ENCODE measurements around the gene MEGF6. TPM values are rescaled to one million over a fixed set of nuclear protein-coding genes. Genes with fewer than 3 reads are reported as not detected.

Gene MEGF6
- total RNA-seq, 2 donors from 2014 or later = 12.4 to 15.8 TPM

DNA sequence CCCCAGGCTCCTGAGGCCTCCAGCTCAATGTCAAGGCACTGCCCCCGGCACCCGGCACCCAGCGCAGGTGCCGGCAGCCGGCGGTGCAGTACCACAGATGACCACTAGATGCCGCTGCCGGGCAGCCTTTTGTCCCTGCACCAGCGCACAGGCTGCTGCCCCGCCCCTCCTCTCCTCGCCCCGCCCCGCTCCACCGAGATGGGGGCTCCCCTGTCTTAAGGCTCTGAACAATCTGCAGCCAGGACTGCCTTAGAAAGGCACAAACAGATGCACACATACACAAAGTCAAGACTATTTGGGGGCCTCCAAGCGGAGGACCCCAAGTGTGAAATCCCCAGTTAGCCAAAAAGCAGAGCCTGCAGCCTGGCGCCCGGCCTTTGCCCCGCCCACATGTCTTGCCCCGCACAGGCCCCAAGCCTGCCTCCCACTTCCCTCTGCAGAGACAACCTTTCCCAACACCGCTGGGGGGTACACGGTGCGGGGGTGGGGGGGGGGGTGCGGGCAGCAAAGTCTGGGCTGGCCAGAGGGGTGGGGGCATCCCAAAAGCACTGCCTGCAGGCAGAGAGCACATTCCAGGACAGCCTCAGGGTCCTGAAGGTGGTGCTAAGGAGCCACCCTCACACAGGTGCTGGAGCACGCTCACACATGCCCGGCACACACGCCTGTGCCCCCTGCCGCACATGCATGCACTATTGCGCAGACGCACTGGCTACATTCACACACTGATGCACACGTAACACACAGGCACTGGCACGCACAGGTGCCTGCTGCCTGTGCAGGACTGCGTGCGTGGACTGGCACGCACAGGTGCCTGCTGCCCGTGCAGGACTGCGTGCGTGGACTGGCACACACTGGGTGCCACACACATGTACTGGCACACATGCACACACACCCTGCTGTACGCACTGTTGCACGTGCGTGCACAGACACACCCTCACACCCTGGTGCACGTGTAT is 119.7 kb downstream of the MEGF6 start:
- DNase-seq (peak; percentile 82), ATAC-seq (peak; percentile 85 to 86)
- intact Hi-C loops (cut with DNase I) = loop anchor here (1.0 to 10.0 kb wide), 3 partner anchors 127 to 233 kb away; no protein-coding TSS in a partner anchor

- DNase-seq (no peak), ATAC-seq (no peak)
- intact Hi-C loops (cut with DNase I) = loop anchor here in 1 of 2 donors (2.0 to 10.0 kb wide), 2 partner anchors 129 to 235 kb away; no protein-coding TSS in a partner anchor
Observed at GRCh38 chr1:3490046-3490745, 121.1 kb downstream of the MEGF6 start.

GRCh38 chr1:3488432-3488831 is 122.9 kb downstream of the MEGF6 start:
- intact Hi-C loops (cut with DNase I) = no loop called here
- no peak for DNase-seq
- no peak for ATAC-seq

GRCh38 chr1:3485016-3485415 is 126.3 kb downstream of the MEGF6 start:
- DNase-seq (no peak), ATAC-seq (no peak)
- intact Hi-C loops (cut with DNase I) = no loop called here

DNA sequence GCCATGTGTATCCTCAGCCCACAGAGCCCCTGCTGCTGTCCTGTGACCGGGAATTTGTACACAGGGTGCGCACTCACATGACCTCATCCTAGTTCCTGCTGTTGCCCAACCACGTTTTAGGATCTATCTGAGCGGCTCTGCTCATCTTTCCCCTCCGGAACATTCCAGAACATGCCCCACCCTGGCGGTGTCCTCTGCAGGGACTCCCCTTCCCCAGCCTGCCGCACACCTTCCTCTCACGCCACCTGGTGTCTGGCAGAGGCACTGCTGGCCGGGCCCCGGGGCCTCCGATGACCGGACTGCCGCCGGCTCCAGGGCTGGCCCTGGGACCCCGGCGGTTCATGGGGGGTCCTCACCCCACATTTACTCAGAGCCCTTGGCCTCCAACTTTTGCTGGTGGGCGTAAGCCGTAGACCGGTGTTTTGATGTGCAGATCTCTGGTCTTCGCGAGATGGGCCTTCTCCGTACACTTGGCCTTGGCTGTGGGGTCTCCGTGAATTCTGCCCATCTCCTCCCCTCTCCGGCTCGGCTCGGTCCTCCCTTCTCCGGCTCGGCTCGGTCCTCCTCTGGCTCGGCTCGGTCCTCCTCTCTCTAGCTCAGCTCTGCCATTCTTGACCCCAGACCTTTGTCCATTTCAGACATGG is 127.4 kb downstream of the MEGF6 start:
- peak; percentile 53 for DNase-seq
- ATAC-seq = peak in 1 of 2 donors; percentile 35
- intact Hi-C loops (cut with DNase I) = loop anchor here in 1 of 2 donors (1.0 kb wide), 1 partner anchor 31 kb away; no protein-coding TSS in a partner anchor

- intact Hi-C loops (cut with DNase I) = no loop called here
- ATAC-seq = no peak
- no peak for DNase-seq
Observed at GRCh38 chr1:3483380-3483779, 127.9 kb downstream of the MEGF6 start.

GRCh38 chr1:3482378-3482849 is 128.9 kb downstream of the MEGF6 start:
- DNase-seq (no peak), ATAC-seq (no peak)
- intact Hi-C loops (cut with DNase I) = no loop called here

GRCh38 chr1:3481836-3482375 is 129.4 kb downstream of the MEGF6 start:
- intact Hi-C loops (cut with DNase I) = no loop called here
- DNase-seq (no peak), ATAC-seq (no peak)

- no peak for DNase-seq
- ATAC-seq = no peak
- intact Hi-C loops (cut with DNase I) = no loop called here
Observed at GRCh38 chr1:3481046-3481445, 130.3 kb downstream of the MEGF6 start.

DNA sequence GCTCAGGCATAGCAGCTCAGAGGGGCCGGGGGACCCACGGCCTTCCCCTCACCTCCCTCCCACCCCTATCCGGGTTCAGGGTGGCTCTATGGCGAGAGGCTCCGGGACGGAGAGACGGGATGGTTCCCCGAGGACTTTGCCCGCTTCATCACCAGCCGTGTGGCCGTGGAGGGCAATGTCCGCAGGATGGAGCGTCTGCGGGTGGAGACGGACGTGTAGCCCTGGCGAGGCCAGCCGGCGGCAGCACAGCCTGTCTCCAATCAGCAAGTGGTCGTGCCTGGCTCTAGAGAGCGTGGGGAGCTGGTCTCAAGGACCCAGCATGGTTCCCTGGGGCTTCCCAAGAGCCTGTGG is 131.0 kb downstream of the MEGF6 start:
- DNase-seq = no peak
- ATAC-seq = no peak
- intact Hi-C loops (cut with DNase I) = no loop called here

- ATAC-seq (no peak), DNase-seq (no peak)
- intact Hi-C loops (cut with DNase I) = no loop called here
Observed at GRCh38 chr1:3479511-3480368, 131.6 kb downstream of the MEGF6 start.

- DNase-seq = no peak
- ATAC-seq = no peak
- intact Hi-C loops (cut with DNase I) = no loop called here
Observed at GRCh38 chr1:3478187-3478586, 133.1 kb downstream of the MEGF6 start.

GRCh38 chr1:3477241-3477995 is 133.9 kb downstream of the MEGF6 start:
- ATAC-seq (no peak), DNase-seq (no peak)
- intact Hi-C loops (cut with DNase I) = no loop called here

DNA sequence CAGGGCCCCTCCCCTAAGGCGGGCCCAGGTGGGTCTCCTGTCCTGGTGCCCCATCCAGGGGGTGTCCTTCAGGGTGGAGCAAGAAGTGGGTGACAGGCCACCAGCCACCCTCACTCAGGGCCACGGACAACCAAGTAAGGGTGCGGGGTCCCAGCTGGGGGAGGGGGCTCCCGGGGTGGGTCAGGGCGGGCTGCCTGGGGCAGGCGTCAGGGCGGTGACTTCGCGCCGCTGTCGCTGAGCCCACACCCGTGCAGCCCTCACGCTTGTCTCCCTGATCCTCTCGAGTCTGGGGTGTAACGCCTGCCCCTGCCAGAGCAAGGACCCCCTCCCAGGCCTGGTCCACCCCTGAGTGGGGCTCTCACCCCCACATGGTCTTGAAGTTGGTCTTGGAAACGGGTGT is 134.6 kb downstream of the MEGF6 start:
- ATAC-seq (no peak), DNase-seq (no peak)
- intact Hi-C loops (cut with DNase I) = no loop called here

GRCh38 chr1:3475839-3476573 is 135.3 kb downstream of the MEGF6 start:
- ATAC-seq = no peak
- intact Hi-C loops (cut with DNase I) = no loop called here

GRCh38 chr1:3474421-3474820 is 136.9 kb downstream of the MEGF6 start:
- intact Hi-C loops (cut with DNase I) = no loop called here
- no peak for ATAC-seq
- DNase-seq = no peak

More at GRCh38 chr1:3475839-3476573, 135.3 kb downstream of the MEGF6 start:
- DNase-seq = no peak

GRCh38 chr1:3474016-3474415 is 137.3 kb downstream of the MEGF6 start:
- intact Hi-C loops (cut with DNase I) = no loop called here
- ATAC-seq = no peak
- DNase-seq = no peak
